Measurements from ENCODE around the gene ARHGEF40. TPM values are rescaled to one million over a fixed set of nuclear protein-coding genes. Genes with fewer than 3 reads are reported as not detected.

Gene ARHGEF40
- total RNA-seq, 4 donors from 2014 or later = 72.5 to 128 (median 80.9) TPM

DNA sequence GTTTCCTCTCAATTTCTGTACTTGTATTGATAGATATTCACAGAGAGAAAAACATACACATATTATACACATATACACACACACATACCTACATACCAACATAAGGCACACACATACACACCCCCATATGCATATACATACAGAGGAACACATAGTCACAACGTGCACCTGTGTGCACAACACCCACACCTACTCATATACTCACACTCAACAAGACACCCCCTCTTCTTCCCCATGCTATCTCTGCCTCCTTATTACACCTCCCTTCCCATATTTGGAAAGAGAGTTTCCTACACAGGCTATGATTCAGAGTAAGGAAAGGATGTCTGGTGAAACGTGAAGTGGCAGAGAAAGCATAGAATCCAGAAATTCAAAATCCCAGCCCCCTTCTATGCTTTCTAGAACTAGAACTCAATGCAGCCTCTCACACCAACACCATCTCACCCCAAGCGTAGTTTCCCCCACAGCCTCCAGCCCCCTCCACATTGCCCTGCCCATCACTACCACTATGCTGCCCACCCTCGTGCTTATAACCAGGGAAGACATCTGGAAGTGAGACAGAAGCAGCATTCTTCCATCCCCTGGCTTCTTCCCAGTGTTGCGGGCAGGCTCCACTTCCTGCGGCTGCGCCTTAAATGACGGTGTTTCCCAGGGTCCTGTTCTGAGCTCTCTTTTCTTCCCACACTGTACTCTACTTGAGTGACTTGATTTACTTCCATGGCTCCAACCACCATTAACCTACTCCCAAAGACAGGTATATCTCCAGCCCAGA, 10.1 kb upstream of the ARHGEF40 start:
- no peak for DNase-seq (ENCODE audit: low spot score in 2 of 2)
- Histone ChIP-seq H3K4me3 (no peak overlapping the region), H3K9me3 (no peaks in the 10 kb centered on the region), H3K36me3 (no peaks in the 10 kb centered on the region), H3K27me3 (no peaks in the 10 kb centered on the region), H3K4me1 (peaks cover 0 to 74% (median 6%) of the 10 kb centered on the region in 4 donors), H3K27ac (peak overlapping the region in 3 of 4 donors; percentile 32 to 81 (median 52))
- TF ChIP-seq EP300 (IDR thresholded peaks at IDR 0.05) (no peak), POLR2A (IDR thresholded peaks at IDR 0.05) (no peak)
- TF ChIP-seq, protein P1, sequence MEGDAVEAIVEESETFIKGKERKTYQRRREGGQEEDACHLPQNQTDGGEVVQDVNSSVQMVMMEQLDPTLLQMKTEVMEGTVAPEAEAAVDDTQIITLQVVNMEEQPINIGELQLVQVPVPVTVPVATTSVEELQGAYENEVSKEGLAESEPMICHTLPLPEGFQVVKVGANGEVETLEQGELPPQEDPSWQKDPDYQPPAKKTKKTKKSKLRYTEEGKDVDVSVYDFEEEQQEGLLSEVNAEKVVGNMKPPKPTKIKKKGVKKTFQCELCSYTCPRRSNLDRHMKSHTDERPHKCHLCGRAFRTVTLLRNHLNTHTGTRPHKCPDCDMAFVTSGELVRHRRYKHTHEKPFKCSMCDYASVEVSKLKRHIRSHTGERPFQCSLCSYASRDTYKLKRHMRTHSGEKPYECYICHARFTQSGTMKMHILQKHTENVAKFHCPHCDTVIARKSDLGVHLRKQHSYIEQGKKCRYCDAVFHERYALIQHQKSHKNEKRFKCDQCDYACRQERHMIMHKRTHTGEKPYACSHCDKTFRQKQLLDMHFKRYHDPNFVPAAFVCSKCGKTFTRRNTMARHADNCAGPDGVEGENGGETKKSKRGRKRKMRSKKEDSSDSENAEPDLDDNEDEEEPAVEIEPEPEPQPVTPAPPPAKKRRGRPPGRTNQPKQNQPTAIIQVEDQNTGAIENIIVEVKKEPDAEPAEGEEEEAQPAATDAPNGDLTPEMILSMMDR (IDR thresholded peaks at IDR 0.05) = no peak
- 43% methylated on average over 8 of the region's 8 CpGs for WGBS, 2 donors

DNA sequence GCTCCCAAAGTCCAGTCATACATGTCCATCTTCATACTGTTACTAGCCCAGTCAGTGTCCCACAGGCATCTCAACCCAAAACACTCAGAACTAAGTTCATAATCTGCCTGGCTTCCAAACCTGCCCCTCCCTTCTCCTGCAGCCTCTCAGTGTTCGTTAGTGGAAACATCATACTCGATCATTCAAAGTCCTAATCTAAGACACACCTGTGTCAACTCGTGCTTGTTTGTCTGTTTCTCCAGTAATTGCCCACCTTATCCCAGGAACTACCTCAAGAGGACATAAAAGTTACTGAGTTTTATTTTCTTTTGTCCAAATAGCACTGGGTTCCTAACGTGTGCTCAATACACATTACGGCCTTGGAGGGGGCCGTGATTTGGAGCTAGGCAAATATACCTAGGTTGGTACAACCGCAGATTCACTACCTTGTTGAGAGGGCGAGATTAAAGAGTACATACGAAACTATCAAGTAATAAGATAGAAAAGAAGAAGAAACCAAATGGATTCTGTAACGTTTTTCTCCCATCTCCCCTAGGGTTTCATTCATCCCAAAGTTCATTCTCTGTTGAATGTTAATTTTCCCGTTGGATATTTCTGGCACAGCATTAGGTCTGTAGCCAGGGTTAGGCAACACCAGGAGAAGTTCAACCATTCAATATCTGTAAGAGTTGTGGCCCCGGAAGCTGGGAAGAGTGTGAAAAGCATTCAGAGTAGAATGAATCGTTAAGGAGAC, 9.3 kb upstream of the ARHGEF40 start:
- no peaks in the 10 kb centered on the region for H3K9me3 ChIP-seq
- no peaks in the 10 kb centered on the region for H3K27me3 ChIP-seq
- DNase-seq (ENCODE audit: low spot score in 2 of 2) = no peak
- no peak overlapping the region for H3K4me3 ChIP-seq
- no peaks in the 10 kb centered on the region for H3K36me3 ChIP-seq
- 59 to 63% methylated on average over 13 of the region's 13 CpGs for WGBS, 2 donors
- TF ChIP-seq EP300 (IDR thresholded peaks at IDR 0.05) = no peak
- no peak for TF ChIP-seq POLR2A (IDR thresholded peaks at IDR 0.05)
- TF ChIP-seq, protein P1 (IDR thresholded peaks at IDR 0.05) = no peak
- peaks cover 0 to 68% (median 6%) of the 10 kb centered on the region in 4 donors for H3K4me1 ChIP-seq
- H3K27ac ChIP-seq = peak overlapping the region in 3 of 4 donors; percentile 32 to 81 (median 52)

DNA sequence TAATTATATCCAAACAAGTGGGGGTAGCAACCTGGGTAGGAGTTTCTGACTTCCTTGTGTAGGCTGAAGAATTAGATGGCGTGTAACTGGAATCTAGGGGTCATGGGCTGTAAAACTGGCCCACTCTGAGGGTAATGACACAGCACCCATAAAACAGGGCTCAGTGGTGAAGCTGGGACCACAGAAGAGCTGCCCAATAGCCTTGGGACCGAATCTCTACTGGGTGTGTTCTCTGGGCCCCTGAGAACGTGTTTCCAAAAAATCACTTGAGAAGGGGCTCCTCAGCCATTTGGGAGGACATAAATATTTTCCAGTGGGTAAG, 8.8 kb upstream of the ARHGEF40 start:
- no peak overlapping the region for H3K4me3 ChIP-seq
- DNase-seq (ENCODE audit: low spot score in 2 of 2) = no peak
- 48 to 52% methylated on average over 3 of the region's 3 CpGs for WGBS, 2 donors
- peak overlapping the region in 3 of 4 donors; percentile 21 to 81 (median 52) for H3K27ac ChIP-seq
- peaks cover 0 to 62% (median 6%) of the 10 kb centered on the region in 4 donors for H3K4me1 ChIP-seq
- TF ChIP-seq POLR2A (IDR thresholded peaks at IDR 0.05) = no peak
- no peaks in the 10 kb centered on the region for H3K27me3 ChIP-seq
- H3K36me3 ChIP-seq = no peaks in the 10 kb centered on the region
- H3K9me3 ChIP-seq = no peaks in the 10 kb centered on the region

DNA sequence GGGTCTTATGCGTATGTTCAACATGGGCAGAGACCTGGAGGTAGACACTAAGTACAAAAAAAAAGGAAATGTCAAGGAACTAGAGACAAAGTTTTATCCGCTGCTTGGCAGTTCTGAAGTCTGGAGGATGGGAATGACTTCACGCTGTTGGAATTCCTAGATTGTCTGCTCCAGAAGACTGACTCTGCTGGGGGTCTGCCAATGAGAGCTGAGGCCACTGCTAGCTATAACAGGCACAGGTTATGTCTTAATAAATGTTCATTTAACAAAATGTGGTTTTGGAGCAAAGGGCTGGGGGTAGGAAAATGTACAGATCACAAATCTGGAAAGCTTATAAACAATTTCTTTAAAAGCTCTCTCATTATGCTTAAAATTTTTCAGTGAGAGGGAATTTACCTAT, 6.6 kb upstream of the ARHGEF40 start:
- DNase-seq (ENCODE audit: low spot score in 2 of 2) = peak in 1 of 2 donors; percentile 23
- H3K27ac ChIP-seq = peak overlapping the region in 2 of 4 donors; percentile 18 to 52
- 39 to 42% methylated on average over 3 of the region's 3 CpGs for WGBS, 2 donors

DNA sequence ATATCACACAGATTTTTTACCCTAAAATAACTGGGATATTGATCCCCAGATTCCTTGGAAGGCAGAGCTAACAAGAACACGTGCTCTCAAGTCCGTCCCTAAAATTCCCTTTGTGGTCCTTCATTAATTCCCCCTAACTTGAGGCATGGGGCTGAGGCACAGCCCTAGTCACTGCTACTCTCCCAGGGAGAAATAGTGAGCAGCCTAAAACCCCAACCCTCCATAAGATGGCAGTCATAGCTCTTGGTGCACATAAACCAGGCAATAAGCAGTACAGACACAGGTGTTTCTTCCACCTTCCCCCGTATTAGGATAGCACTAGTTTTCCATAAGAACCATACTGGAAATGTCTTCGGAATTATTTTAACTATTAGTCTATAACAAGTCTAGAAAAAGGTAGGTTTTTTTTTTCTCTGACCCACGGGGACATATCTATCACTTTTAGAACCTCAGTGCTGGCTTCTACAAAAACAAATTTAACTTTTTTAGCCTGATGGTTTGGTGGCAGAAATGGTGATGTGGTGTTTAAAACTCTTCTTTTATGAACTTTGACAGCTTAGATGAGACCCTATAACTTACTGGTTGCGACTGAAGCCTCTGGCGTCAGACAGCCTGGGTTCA, 3.1 kb upstream of the ARHGEF40 start:
- TF ChIP-seq POLR2A (IDR thresholded peaks at IDR 0.05) (no peak), EP300 (IDR thresholded peaks at IDR 0.05) (no peak)
- TF ChIP-seq, protein P1 (IDR thresholded peaks at IDR 0.05) = no peak
- peak overlapping the region in 1 of 4 donors; percentile 30 for H3K27ac ChIP-seq
- no peaks in the 10 kb centered on the region for H3K27me3 ChIP-seq
- no peaks in the 10 kb centered on the region for H3K9me3 ChIP-seq
- no peak for DNase-seq (ENCODE audit: low spot score in 2 of 2)
- H3K4me3 ChIP-seq = no peak overlapping the region
- no peaks in the 10 kb centered on the region for H3K36me3 ChIP-seq
- WGBS, 2 donors = 75 to 80% methylated on average over 7 of the region's 7 CpGs
- H3K4me1 ChIP-seq = peaks cover 0 to 38% (median 19%) of the 10 kb centered on the region in 4 donors

More for the DNA sequence above, 6.6 kb upstream of the ARHGEF40 start:
- no peaks in the 10 kb centered on the region for H3K36me3 ChIP-seq
- peaks cover 0 to 49% (median 5%) of the 10 kb centered on the region in 4 donors for H3K4me1 ChIP-seq
- H3K4me3 ChIP-seq = no peak overlapping the region
- H3K27me3 ChIP-seq = no peaks in the 10 kb centered on the region
- no peaks in the 10 kb centered on the region for H3K9me3 ChIP-seq
- TF ChIP-seq, protein P1 (IDR thresholded peaks at IDR 0.05) = no peak
- no peak for TF ChIP-seq EP300 (IDR thresholded peaks at IDR 0.05)

Data from tibial nerve (tissue), 4 donors.